Renal pelvis (tissue), 12 donors: ENCODE measurements around the gene EIF2B5. TPM values are rescaled to one million over a fixed set of nuclear protein-coding genes. Genes with fewer than 3 reads are reported as not detected.
"Not testable (repeated sequence)": the region's sequence is repeated elsewhere in the genome, so short reads cannot be mapped to it uniquely, and the experiment has no call there.

Experiments
- DNase-seq: peaks from one replicate; pipeline ENCODE4 v3.0.0-alpha.2; 2013
- long read RNA-seq, 16 experiments: transcript quantifications; one replicate each; lab custom pipeline, GENCODE V29; 2026
- polyA plus RNA-seq, 3 donors: library from polyadenylated mRNA; unstranded; fragments of 120-200 nt; gene quantifications; one replicate each; pipeline ENCODE4 v1.2.1, GENCODE V29; 2013; ENCODE audit not compliant: insufficient read length in 3 of 3

EIF2B5 gene
- polyA plus RNA-seq, result 10 to 100 TPM; 49.2 to 55.3 (median 55.3) TPM
- long read RNA-seq, donor 1, transcript EIF2B5-201 (16 exons, 2,656 nt), result major isoform, 9 of 12 reads
- long read RNA-seq, donor 1, partial matches to known transcripts, result 0 of 12 reads
- long read RNA-seq, donor 1, other reads (novel, unspliced or antisense), result 0 of 12 reads
- long read RNA-seq, donor 2, transcript EIF2B5-201 (16 exons, 2,656 nt), result minor isoform, 8 of 33 reads
- long read RNA-seq, donor 2, transcript EIF2B5-202 (2 exons, 585 nt), result major isoform, 10 of 33 reads
- long read RNA-seq, donor 2, partial matches to known transcripts, result 13 of 33 reads
- long read RNA-seq, donor 2, other reads (novel, unspliced or antisense), result 0 of 33 reads
- long read RNA-seq, donor 3, transcript EIF2B5-201 (16 exons, 2,656 nt), result major isoform, 9 of 11 reads
- long read RNA-seq, donor 3, partial matches to known transcripts, result 0 of 11 reads
- long read RNA-seq, donor 3, other reads (novel, unspliced or antisense), result 0 of 11 reads
- long read RNA-seq, donor 4, transcript EIF2B5-202 (2 exons, 585 nt), result minor isoform, 7 of 27 reads
- long read RNA-seq, donor 4, transcript EIF2B5-201 (16 exons, 2,656 nt), result major isoform, 14 of 27 reads
- long read RNA-seq, donor 4, partial matches to known transcripts, result 5 of 27 reads
- long read RNA-seq, donor 4, other reads (novel, unspliced or antisense), result 0 of 27 reads
- long read RNA-seq, donor 5, transcript EIF2B5-201 (16 exons, 2,656 nt), result major isoform, 5 of 8 reads
- long read RNA-seq, donor 5, partial matches to known transcripts, result 0 of 8 reads
- long read RNA-seq, donor 5, other reads (novel, unspliced or antisense), result 0 of 8 reads
- long read RNA-seq, donor 6, transcript EIF2B5-201 (16 exons, 2,656 nt), result major isoform, 8 of 19 reads
- long read RNA-seq, donor 6, transcript EIF2B5-202 (2 exons, 585 nt), result minor isoform, 6 of 19 reads
- long read RNA-seq, donor 6, partial matches to known transcripts, result 5 of 19 reads
- long read RNA-seq, donor 6, other reads (novel, unspliced or antisense), result 0 of 19 reads
- long read RNA-seq, donor 7, transcript EIF2B5-201 (16 exons, 2,656 nt), result major isoform, 10 of 26 reads
- long read RNA-seq, donor 7, transcript EIF2B5-202 (2 exons, 585 nt), result minor isoform, 6 of 26 reads
- long read RNA-seq, donor 7, partial matches to known transcripts, result 10 of 26 reads
- long read RNA-seq, donor 7, other reads (novel, unspliced or antisense), result 0 of 26 reads
- long read RNA-seq, donor 8, transcript EIF2B5-202 (2 exons, 585 nt), result major isoform, 5 of 7 reads
- long read RNA-seq, donor 8, partial matches to known transcripts, result 0 of 7 reads
- long read RNA-seq, donor 8, other reads (novel, unspliced or antisense), result 0 of 7 reads
- long read RNA-seq, donor 9, transcript EIF2B5-202 (2 exons, 585 nt), result minor isoform, 5 of 31 reads
- long read RNA-seq, donor 9, transcript EIF2B5-201 (16 exons, 2,656 nt), result major isoform, 9 of 31 reads
- long read RNA-seq, donor 9, partial matches to known transcripts, result 16 of 31 reads
- long read RNA-seq, donor 9, other reads (novel, unspliced or antisense), result 0 of 31 reads
- long read RNA-seq, donor 10, transcript EIF2B5-201 (16 exons, 2,656 nt), result major isoform, 5 of 16 reads
- long read RNA-seq, donor 10, partial matches to known transcripts, result 10 of 16 reads
- long read RNA-seq, donor 10, other reads (novel, unspliced or antisense), result 0 of 16 reads
- long read RNA-seq, donor 11, transcript EIF2B5-201 (16 exons, 2,656 nt), result major isoform, 5 of 8 reads
- long read RNA-seq, donor 11, partial matches to known transcripts, result 0 of 8 reads
- long read RNA-seq, donor 11, other reads (novel, unspliced or antisense), result 0 of 8 reads
- long read RNA-seq, donor 12, transcript EIF2B5-201 (16 exons, 2,656 nt), result major isoform, 13 of 34 reads
- long read RNA-seq, donor 12, transcript EIF2B5-202 (2 exons, 585 nt), result minor isoform, 6 of 34 reads
- long read RNA-seq, donor 12, partial matches to known transcripts, result 13 of 34 reads
- long read RNA-seq, donor 12, other reads (novel, unspliced or antisense), result 0 of 34 reads
- long read RNA-seq, donor 13, partial matches to known transcripts, result 0 of 2 reads
- long read RNA-seq, donor 13, other reads (novel, unspliced or antisense), result 0 of 2 reads
- long read RNA-seq, donor 14, result 0 reads
- long read RNA-seq, donor 15, transcript EIF2B5-201 (16 exons, 2,656 nt), result major isoform, 9 of 23 reads
- long read RNA-seq, donor 15, transcript EIF2B5-202 (2 exons, 585 nt), result minor isoform, 6 of 23 reads
- long read RNA-seq, donor 15, partial matches to known transcripts, result 7 of 23 reads
- long read RNA-seq, donor 15, other reads (novel, unspliced or antisense), result 0 of 23 reads
- long read RNA-seq, donor 16, transcript EIF2B5-201 (16 exons, 2,656 nt), result major isoform, 8 of 12 reads
- long read RNA-seq, donor 16, partial matches to known transcripts, result 0 of 12 reads
- long read RNA-seq, donor 16, other reads (novel, unspliced or antisense), result 0 of 12 reads

DNA sequence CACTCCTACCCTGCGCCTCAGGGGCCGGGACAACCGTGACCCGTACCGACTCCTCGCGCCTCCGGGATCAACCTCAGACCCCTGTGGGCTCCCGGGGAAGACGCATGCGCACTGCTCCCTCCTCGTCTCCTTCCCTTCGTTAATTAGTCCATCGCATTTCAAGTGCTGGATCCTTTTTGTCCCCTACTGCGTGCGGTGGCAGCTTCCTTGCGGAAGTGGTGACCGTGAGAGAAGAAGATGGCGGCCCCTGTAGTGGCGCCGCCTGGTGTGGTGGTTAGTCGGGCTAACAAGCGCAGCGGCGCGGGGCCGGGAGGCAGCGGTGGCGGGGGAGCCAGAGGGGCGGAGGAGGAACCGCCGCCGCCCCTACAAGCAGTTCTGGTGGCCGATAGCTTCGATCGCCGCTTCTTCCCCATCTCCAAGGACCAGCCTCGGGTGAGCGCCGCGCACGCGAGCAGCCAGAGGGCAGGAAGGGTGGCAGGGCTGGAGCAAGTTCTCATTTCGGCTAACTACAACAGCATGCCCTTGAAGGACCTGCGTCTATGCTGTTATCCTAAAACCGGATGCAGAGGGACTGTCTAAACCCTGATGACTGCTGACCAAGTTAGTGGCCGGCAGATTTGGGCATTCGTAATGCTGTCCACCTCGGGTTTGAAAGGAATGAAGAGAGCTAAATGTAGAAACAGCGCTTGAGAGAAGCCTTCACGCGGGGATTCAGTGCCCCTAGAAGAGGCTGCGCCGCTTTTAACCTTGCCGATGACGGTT lies at the start of gene EIF2B5:
EIF2B5 (plus strand) TSS at position 210 of the 762 bp plus-strand sequence; CDS start at position 238, 28 bp downstream.
- peak; percentile 96 for DNase-seq

DNA sequence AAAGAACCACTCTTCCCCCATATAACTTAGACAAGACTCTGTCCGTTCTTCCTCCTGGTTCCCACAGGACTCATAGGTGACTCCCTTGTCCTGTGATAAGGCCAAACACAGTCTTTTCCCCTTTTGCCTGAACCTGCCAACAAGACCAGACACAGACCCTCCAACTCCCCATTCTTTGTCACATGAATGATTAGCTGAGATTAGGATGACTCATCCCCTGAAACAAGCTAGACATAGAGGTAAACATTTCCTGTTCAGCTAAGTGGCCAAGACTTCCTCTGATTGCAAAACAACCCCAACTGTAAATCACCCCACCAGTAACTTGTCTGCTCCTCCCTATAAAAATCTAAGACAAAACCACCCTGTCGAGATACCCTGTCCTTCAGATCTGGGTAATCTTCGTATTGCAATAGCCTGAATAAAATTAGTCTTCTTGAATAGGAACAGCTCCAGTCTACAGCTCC lies 49.7 kb upstream of the EIF2B5 start:
- no peak for DNase-seq

DNA sequence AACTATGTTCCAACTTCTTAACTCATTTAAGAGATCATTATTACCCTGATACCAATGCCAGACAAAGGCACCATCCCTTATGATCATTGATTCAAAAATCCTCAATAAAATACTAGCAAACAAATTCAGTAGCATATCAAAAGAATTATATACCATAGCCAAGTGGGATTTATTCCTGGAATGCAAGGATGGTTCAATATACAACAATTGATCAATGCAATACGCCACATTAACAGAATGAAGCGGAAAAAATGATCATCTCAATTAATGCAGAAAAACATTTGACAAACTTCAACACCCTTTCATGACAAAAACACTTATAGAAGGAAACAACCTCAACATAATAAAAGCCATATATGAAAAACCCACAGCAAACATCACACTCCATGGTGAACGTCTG lies 43.0 kb upstream of the EIF2B5 start:
- DNase-seq, result no peak

DNA sequence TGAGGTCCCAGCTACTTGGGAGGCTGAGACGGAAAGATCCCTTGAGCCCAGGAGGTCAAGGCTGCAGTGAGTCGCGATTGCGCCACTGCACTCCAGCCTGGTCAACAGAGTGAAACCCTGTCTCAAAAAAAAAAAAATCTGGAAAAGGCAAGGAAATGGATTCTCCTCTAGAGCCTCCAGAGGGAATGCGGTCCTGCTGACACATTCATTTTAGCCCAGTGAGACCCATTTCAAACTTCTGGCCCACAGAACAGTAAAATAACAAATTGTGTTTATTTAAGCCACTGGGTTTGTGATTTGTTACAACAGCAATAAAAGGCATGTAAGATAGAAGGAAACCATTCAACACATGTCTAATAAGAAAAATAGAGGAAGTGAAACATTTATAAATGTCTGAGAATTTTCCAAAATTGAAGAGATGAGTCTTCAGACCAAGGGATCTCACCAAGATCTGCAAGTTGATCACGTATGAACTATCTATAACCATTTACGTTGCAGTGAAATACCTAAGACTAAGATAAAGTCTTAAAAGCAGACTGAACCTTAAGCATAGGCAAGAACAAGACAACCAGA lies 38.3 kb upstream of the EIF2B5 start, which contains the start of gene HTR3E:
HTR3E (plus strand) TSS at position 254 of the 573 bp plus-strand sequence. CDS start 466 bp downstream, outside the sequence.
- DNase-seq, result no peak

DNA sequence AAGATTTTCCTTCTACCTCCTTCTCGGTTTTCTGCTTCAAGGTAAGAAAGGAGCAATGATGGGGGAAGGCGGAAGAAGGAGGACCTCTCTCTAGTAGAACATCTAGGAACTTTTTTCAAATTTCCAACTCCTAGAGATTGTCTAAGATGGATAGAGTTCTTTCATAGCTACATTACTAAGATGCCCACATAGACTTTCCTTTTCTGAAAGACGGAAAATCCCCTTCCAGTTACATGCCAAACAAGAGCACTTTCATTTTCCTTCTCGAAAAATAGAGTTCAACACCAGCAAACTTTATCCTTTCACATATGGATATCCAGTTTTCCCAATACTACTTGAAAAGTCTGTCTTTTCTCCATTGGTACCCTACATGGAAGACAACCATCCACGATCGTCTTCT lies 37.6 kb upstream of the EIF2B5 start:
- no peak for DNase-seq

DNA sequence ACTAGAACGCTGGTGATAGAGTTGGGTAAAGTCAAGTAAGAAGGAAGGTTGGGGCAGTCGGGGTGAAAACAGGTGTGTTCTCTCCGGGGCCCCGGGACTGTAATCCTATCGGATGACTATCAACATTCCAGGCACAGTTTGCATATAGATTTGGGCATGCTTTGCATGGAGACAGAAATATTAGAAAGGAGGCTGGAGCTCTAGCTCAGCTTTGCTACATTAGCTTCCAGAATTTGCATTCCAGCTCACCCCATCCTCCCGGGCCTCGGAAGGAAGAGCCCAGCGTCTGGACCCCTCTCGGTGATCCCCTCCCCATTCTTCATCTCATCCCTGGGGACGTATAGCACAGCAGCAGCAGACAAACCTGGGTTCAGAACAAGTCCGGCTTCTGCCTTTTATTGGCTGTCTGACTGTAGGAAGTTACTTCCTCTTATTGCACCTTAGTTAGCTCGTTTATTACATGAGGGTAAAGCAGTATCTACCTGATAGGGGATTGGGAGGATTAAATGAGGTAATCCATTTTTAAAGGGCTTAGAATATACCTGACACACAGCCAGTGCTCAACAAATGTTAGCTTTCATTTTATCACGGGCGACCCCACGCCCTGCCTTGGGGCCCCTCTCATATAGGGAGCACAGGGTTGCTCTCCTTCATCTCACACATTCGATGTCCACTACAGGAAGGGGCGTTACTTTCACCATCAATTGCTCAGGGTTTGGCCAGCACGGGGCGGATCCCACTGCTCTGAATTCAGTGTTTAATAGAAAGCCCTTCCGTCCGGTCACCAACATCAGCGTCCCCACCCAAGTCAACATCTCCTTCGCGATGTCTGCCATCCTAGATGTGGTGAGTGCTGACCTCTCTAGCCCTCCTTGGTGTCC lies 35.1 kb upstream of the EIF2B5 start:
- no peak for DNase-seq

DNA sequence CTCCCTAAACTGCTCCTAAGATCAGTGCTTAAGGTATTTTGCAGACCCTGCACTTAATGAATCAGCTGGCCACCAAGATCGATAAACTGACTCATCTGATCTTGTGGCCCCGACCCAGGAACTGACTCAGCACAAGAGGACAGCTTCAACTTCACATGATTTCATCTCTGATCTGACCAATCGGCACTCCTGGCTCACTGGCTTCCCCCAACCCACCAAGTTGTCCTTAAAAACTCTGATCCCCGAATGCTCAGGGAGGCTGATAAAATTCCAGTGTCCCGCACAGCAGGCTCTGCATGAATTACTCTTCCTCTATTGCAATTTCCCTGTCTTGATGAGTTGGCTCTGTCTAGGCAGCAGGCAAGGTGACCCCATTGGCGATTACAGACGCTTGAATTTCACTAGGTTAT lies 24.8 kb upstream of the EIF2B5 start:
- no peak for DNase-seq

DNA sequence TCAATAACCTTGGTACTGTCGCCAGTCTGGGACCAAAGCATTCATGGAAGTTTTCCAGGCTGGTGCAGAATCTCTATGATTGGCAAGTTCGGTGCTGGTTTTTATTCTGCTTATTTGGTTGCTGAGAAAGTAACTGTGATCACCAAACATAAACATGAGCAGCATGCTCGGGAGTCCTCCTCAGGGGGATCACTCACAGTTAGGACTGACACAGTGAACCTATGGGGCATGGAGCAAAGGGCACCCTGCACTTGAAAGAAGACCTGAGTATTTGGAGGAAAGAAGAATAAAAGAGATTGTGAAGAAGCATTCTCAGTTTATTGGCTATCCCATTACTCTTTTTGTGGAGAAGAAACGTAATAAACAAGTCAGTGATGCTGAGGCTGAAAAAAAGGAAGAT lies 19.1 kb upstream of the EIF2B5 start:
- DNase-seq, result no peak

DNA sequence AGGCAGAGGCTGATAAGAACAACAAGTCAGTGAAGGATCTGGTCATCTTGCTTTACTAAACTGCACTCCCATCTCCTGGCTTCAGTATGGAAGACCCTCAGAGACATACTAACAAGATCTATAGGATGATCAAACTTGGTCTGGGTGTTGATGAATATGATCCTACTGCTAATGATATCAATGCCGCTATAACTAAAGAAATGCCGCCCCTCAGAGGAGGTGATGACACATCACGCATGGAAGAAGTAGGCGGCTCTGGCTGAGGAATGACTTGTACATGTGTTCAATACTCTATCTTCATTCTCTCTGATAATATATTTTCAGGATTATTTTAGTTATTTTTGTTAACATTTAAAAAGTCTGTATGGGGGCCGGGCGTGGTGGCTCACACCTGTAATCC lies 17.5 kb upstream of the EIF2B5 start:
- no peak for DNase-seq

DNA sequence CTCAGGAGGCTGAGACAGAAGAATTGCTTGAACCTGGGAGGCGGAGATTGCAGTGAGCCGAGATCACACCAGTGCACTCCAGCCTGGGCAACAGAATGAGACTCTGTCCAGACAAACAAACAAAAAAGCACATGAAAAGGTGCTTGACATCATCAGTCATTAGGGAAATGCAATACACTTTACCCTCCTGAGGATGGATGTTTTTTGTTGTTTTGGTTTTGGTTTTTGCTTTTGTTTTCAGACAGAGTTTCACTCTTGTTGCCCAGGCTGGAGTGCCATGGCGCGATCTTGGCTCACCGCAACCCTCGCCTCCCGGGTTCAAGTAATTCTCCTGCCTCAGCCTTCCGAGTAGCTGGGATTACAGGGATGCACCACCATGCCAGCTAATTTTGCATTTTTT lies 14.1 kb upstream of the EIF2B5 start:
- DNase-seq, result not testable (repeated sequence)

DNA sequence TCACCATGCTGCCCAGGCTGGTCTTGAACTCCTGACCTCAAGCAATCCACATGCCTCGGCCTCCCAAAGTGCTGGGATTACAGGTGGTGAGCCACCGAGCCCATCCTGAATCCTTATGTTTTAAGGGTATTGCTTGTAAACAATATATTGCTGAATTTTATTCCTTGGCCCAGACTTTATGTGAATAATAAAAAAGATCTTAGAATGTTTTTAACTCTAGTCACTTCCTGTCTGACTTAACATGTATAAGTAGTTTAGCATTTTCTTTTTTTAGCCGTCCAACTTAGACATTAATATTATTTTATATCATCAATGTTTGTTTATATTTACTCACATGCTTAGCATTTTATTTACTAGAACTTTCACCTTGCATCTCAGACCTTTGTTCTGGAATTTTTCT lies 9.2 kb upstream of the EIF2B5 start:
- no peak for DNase-seq

DNA sequence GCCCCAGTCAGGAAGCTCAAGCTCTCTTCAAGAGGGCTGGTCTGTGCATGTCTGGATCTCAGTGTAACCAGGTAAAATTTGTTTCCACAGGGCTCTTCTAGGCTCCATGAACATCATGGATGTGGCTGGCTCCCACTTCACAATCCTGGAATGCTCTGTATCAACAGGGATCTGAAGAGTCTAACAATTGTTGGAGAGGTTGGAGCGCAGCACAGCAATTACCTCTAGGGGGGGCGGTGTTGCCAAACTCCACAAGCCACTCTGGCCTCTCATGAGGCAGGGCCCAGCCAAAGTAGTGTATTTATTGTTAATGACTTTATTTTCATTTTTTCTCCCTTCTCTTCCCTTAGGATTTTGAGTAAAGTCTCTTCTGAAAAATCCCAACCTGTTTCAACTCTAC lies 6.1 kb upstream of the EIF2B5 start:
- DNase-seq, result no peak

DNA sequence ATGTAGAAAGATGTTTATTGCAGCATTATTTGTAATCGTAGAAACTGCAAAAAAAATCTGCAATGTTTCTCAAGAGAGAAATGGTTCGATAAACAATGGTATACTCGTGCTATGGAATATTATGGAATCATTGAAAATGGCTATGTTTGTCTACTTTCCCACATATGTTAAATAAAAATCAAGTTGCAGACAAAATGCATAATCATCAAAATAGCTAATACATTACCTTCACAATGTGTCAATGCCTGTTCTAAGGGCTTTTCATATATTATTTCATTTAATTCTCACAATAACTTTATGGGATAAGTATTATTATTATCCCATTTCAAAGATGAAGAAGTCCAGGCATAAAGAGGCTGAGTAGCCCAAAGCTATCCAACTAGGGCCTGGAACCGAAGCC lies 2.2 kb upstream of the EIF2B5 start:
- DNase-seq, result no peak

DNA sequence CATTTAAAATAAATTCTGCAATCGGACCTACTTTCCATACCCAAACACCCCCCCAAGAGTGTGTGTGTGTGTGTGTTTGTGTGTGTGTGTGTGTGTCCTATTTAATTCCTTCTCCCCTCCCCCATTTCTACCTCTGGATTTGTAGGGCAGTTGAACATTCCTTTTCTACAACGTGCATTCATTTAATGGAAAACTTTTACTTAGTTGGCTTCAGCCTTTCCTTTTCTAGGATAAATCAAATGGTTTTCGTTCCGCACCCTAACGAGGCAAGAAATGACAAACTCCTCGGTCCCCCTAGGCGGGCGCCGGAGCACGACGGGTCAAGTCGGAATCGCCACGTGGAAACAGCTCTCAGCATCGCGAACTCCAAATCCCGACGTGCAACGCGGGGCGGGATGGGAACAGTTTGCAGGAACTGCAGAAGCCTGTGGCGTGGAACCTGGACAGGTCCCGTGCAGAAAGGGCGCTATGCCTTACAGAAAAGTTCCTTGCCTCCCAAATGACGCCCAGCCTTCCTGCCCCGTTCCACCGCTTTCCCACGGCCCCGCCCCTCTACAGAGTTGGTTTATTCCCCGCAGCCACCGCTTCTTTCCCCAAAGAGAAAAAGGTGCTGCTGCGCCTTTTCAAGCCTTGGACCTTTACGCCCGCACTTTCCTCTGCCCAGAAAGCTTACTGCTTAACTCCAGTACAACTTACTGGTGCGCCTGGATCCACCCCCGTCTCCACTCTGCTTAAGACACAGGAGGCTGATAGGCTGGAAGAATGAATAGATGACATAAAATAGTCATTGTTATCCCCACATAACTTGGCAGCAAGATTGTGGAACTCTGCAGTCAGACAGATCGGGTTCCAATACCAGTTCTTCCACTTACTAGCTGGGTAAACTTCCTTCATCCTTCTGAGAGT lies 1.1 kb upstream of the EIF2B5 start:
- DNase-seq, result peak; percentile 82

DNA sequence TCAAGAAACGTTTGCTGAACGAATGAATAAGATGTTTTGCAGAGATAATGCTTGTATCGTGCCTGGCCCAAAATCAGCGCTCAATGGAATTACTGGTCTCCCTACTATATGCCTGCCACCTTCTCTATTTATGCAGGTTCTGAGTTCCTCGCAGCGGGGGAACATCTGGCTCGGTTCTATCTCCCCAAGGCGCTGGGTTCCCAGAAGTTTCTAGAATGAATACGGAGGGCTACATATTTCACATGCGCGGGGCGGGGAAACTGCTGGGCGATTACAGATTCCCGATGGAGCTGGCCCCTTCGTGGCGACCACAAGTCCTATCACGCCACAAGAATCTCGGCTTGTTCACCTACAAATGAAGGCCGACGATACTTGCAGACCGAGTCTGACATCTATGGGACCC lies 411 bp upstream of the EIF2B5 start:
- no peak for DNase-seq

DNA sequence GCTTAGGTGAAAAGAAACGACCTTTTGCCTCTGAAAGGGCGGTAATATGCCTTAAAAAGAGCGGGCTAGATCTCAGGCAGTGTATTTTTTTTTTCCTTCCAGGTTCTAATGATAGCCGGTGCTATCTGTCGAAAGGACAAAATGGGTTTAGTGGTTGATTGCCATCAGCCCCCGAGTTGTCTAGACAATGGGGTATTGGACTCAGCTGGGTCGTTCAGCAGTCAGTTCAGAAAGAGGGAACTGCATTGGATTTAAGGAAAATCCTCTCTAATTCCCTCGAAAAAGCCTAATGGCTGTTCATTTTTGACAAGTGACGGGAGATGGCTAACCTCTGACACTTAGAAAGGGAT lies 728 bp downstream of the EIF2B5 start:
- no peak for DNase-seq
